H1 (cell line): Measurements from ENCODE around the gene KCNMB2. TPM values are rescaled to one million over a fixed set of nuclear protein-coding genes. Genes with fewer than 3 reads are reported as not detected.

Source experiments
- CTCF ChIA-PET: fragments of 300-600 bp; sonication (Branson Sonifier 250); formaldehyde crosslinking; loops from one replicate; lab custom pipeline; 2021; ENCODE audit not compliant: partially characterized antibody; lab: Charles Lee
- POLR2A ChIA-PET: fragments of 300-600 bp; sonication (Branson Sonifier 250); formaldehyde crosslinking; loops from one replicate; lab custom pipeline; 2021; ENCODE audit warnings: inconsistent platforms; ENCODE audit not compliant: partially characterized antibody; lab: Charles Lee
- DNase-seq, 2 experiments: peaks; one replicate each; pipeline versions ENCODE4 v3.0.0 to v3.0.0-alpha.2; 2010 to 2022; ENCODE audit warnings: low spot score in 2 of 2, low read depth in 1 of 2, mixed read lengths in 1 of 2
- FAIRE-seq: peaks from 2 replicates; lab custom pipeline; 2011; peaks lifted over from hg19 to GRCh38; lab: Jason Lieb, UNC
- H2AFZ ChIP-seq: 2 replicates; pipeline ENCODE4 v1.8.1; 2012; ENCODE audit warnings: low read length, inconsistent platforms
- H2AK5ac ChIP-seq: 2 replicates; pipeline ENCODE4 v1.6.1; 2013; ENCODE audit warnings: low read depth, low read length
- H2BK120ac ChIP-seq: replicated peaks from 2 replicates; pipeline ENCODE3; 2013; ENCODE audit warnings: low read depth, low read length, inconsistent platforms
- H2BK12ac ChIP-seq: 2 replicates; pipeline ENCODE4 v1.6.1; 2013; ENCODE audit warnings: low read depth, low read length
- H2BK15ac ChIP-seq: 2 replicates; pipeline ENCODE4 v1.6.1; 2013; ENCODE audit warnings: low read length
- H2BK20ac ChIP-seq: 2 replicates; pipeline ENCODE4 v1.6.1; 2013; ENCODE audit warnings: low read length
- H2BK5ac ChIP-seq: 2 replicates; pipeline ENCODE4 v1.6.1; 2013; ENCODE audit warnings: low read depth, low read length
- H3K14ac ChIP-seq: 2 replicates; pipeline ENCODE4 v1.6.1; 2013; ENCODE audit warnings: inconsistent platforms; ENCODE audit not compliant: insufficient read length
- H3K18ac ChIP-seq: 2 replicates; pipeline ENCODE4 v1.6.1; 2013; ENCODE audit warnings: low read length; ENCODE audit errors: extremely low read depth
- H3K23ac ChIP-seq: 2 replicates; pipeline ENCODE4 v1.6.1; 2013; ENCODE audit warnings: inconsistent platforms; ENCODE audit not compliant: insufficient read length
- H3K23me2 ChIP-seq: 2 replicates; pipeline ENCODE4 v1.6.1; 2013; ENCODE audit warnings: low read depth, low read length
- H3K27ac ChIP-seq: 2 replicates; pipeline ENCODE4 v1.6.1; 2011; ENCODE audit warnings: low read depth, low read length, inconsistent platforms
- H3K27me3 ChIP-seq, 4 experiments: replicated peaks in 1 of 4; 1 replicate in 1 of 4; 2 replicates in 3 of 4; pipeline versions ENCODE4 v1.6.1 to v1.8.1; 2011 to 2013; ENCODE audit warnings: low read length in 3 of 4, mild to moderate bottlenecking in 3 of 4, inconsistent platforms in 2 of 4, mixed read lengths in 2 of 4, moderate library complexity in 1 of 4; ENCODE audit not compliant: control insufficient read depth in 3 of 4, insufficient read depth in 3 of 4; ENCODE audit errors: extremely low read depth in 1 of 4
- H3K36me3 ChIP-seq, 4 experiments: 2 replicates each; pipeline versions ENCODE4 v1.6.1 to v1.8.1; 2011 to 2013; ENCODE audit warnings: mild to moderate bottlenecking in 4 of 4, low read length in 3 of 4, moderate library complexity in 2 of 4, control low read depth in 1 of 4, inconsistent platforms in 1 of 4; ENCODE audit not compliant: insufficient read depth in 4 of 4, control insufficient read depth in 2 of 4
- H3K4ac ChIP-seq: replicated peaks from 2 replicates; pipeline ENCODE3; 2013; ENCODE audit warnings: low read length, low read depth, mixed read lengths, inconsistent platforms; ENCODE audit not compliant: insufficient read length
- H3K4me1 ChIP-seq, 4 experiments: replicated peaks in 1 of 4; 1 replicate in 1 of 4; 2 replicates in 3 of 4; pipeline versions ENCODE4 v1.6.1 to v1.8.1; 2011 to 2013; ENCODE audit warnings: low read length in 3 of 4, inconsistent platforms in 2 of 4, mixed read lengths in 1 of 4; ENCODE audit not compliant: insufficient read depth in 4 of 4, control insufficient read depth in 3 of 4
- H3K4me2 ChIP-seq, 2 experiments: 2 replicates each; pipeline versions ENCODE4 v1.6.1 to v1.8.1; 2011 to 2013; ENCODE audit warnings: low read depth in 2 of 2, low read length in 2 of 2, control low read depth in 1 of 2, inconsistent platforms in 1 of 2, mild to moderate bottlenecking in 1 of 2; ENCODE audit not compliant: insufficient read depth in 1 of 2
- H3K4me3 ChIP-seq, 4 experiments: fragments of 200-600, 300-600 bp in 1 of 4; sonication (generic), shearing (Covaris generic), sonication (Bioruptor Twin) in 1 of 4; 2 replicates each; pipeline versions ENCODE4 v1.5.1 to v1.8.1; 2011 to 2016; ENCODE audit warnings: low read length in 4 of 4, low read depth in 3 of 4, control low read depth in 2 of 4, inconsistent platforms in 2 of 4, mild to moderate bottlenecking in 2 of 4, mixed read lengths in 1 of 4, moderate library complexity in 1 of 4; ENCODE audit not compliant: insufficient read depth in 2 of 4; ENCODE audit errors: extremely low read depth in 1 of 4
- H3K56ac ChIP-seq: replicated peaks from 2 replicates; pipeline ENCODE3; 2013; ENCODE audit warnings: low read depth, mild to moderate bottlenecking, mixed read lengths, low read length, inconsistent platforms; ENCODE audit not compliant: insufficient read length
- H3K79me1 ChIP-seq: 2 replicates; pipeline ENCODE4 v1.6.1; 2013; ENCODE audit warnings: low read depth, low read length, control low read depth
- H3K79me2 ChIP-seq, 2 experiments: 2 replicates each; pipeline versions ENCODE4 v1.6.1 to v1.8.1; 2012 to 2013; ENCODE audit warnings: low read length in 2 of 2, mild to moderate bottlenecking in 2 of 2, inconsistent platforms in 1 of 2; ENCODE audit not compliant: insufficient read depth in 2 of 2, control insufficient read depth in 1 of 2
- H3K9ac ChIP-seq, 4 experiments: replicated peaks in 1 of 4; 1 replicate in 1 of 4; 2 replicates in 3 of 4; pipeline versions ENCODE4 v1.6.1 to v1.8.1; 2011 to 2013; ENCODE audit warnings: low read depth in 3 of 4, low read length in 3 of 4, control low read depth in 2 of 4, mild to moderate bottlenecking in 2 of 4, moderate library complexity in 2 of 4, inconsistent platforms in 1 of 4; ENCODE audit errors: extremely low read depth in 1 of 4
- H3K9me3 ChIP-seq, 2 experiments: 2 replicates each; pipeline versions ENCODE4 v1.6.1 to v1.8.1; 2012 to 2013; ENCODE audit warnings: mild to moderate bottlenecking in 2 of 2, moderate library complexity in 2 of 2, control low read depth in 1 of 2, inconsistent platforms in 1 of 2, low read depth in 1 of 2, low read length in 1 of 2, mixed read lengths in 1 of 2; ENCODE audit not compliant: insufficient read depth in 2 of 2
- H4K20me1 ChIP-seq, 2 experiments: replicated peaks in 1 of 2; 2 replicates each; pipeline versions ENCODE3 to v1.8.1; 2011 to 2013; ENCODE audit warnings: inconsistent platforms in 2 of 2, low read length in 2 of 2, mild to moderate bottlenecking in 1 of 2; ENCODE audit not compliant: insufficient read depth in 2 of 2, control insufficient read depth in 1 of 2
- H4K5ac ChIP-seq: 2 replicates; pipeline ENCODE4 v1.6.1; 2013; ENCODE audit warnings: low read length, low read depth, mixed read lengths, inconsistent platforms; ENCODE audit not compliant: insufficient read length
- H4K8ac ChIP-seq: 2 replicates; pipeline ENCODE4 v1.8.0; 2013; ENCODE audit warnings: mild to moderate bottlenecking, moderate library complexity, low read length, inconsistent platforms; ENCODE audit not compliant: insufficient read depth; ENCODE audit errors: extremely low read depth
- H4K91ac ChIP-seq: replicated peaks from 2 replicates; pipeline ENCODE3; 2013; ENCODE audit warnings: low read length, mixed read lengths, inconsistent platforms; ENCODE audit not compliant: insufficient read length
- BACH1 ChIP-seq: IDR thresholded peaks from 2 replicates; pipeline ENCODE4 v1.6.1; 2012; ENCODE audit warnings: low read length, improper control_type of control experiment
- CHD1 ChIP-seq: IDR thresholded peaks from 2 replicates; pipeline ENCODE4 v1.6.1; 2012; ENCODE audit warnings: low read depth, low read length, improper control_type of control experiment
- CTBP2 ChIP-seq: IDR thresholded peaks from 2 replicates; pipeline ENCODE4 v1.7.0; 2011; ENCODE audit warnings: borderline replicate concordance, mild to moderate bottlenecking, moderate library complexity, mixed read lengths, low read length; ENCODE audit not compliant: insufficient read depth, insufficient read length
- EP300 ChIP-seq, 2 experiments: IDR thresholded peaks; 1 replicate in 1 of 2; 2 replicates in 1 of 2; pipeline ENCODE4 v1.6.1; 2011 to 2012; ENCODE audit warnings: low read depth in 2 of 2, low read length in 2 of 2, mild to moderate bottlenecking in 2 of 2, borderline replicate concordance in 1 of 2, inconsistent platforms in 1 of 2, moderate library complexity in 1 of 2
- HDAC2 ChIP-seq, 2 experiments: fragments of 300-600 bp in 1 of 2; sonication (generic) in 1 of 2; IDR thresholded peaks; 2 replicates each; pipeline ENCODE4 v1.6.1; 2011 to 2012; ENCODE audit warnings: low read depth in 2 of 2, low read length in 2 of 2, mild to moderate bottlenecking in 2 of 2, moderate library complexity in 2 of 2, borderline replicate concordance in 1 of 2, inconsistent platforms in 1 of 2
- JUND ChIP-seq: IDR thresholded peaks from 2 replicates; pipeline ENCODE4 v1.6.1; 2011; ENCODE audit warnings: mild to moderate bottlenecking, improper control_type of control experiment, low read length
- KDM5A ChIP-seq: fragments of 200-600 bp; IDR thresholded peaks from 2 replicates; pipeline ENCODE4 v1.7.1; 2012; ENCODE audit warnings: mild to moderate bottlenecking, low read length, inconsistent platforms, mixed read lengths
- MAFK ChIP-seq: IDR thresholded peaks from 2 replicates; pipeline ENCODE4 v1.6.1; 2012; ENCODE audit warnings: low read depth, mild to moderate bottlenecking, improper control_type of control experiment, low read length
- PHF8 ChIP-seq: fragments of 200-600 bp; sonication (generic); conservative IDR thresholded peaks from 2 replicates; pipeline ENCODE4 v1.7.1; 2012; ENCODE audit warnings: low read depth, mild to moderate bottlenecking, inconsistent platforms, low read length, moderate library complexity
- RAD21 ChIP-seq, 2 experiments: IDR thresholded peaks in 1 of 2; conservative IDR thresholded peaks in 1 of 2; 2 replicates each; pipeline ENCODE4 v1.6.1; 2011; ENCODE audit warnings: low read depth in 2 of 2, low read length in 2 of 2, improper control_type of control experiment in 1 of 2, inconsistent platforms in 1 of 2, mild to moderate bottlenecking in 1 of 2, moderate library complexity in 1 of 2
- TAF1 ChIP-seq: IDR thresholded peaks from 2 replicates; pipeline ENCODE4 v1.6.1; 2011; ENCODE audit warnings: mild to moderate bottlenecking, low read depth, low read length
- WGBS, 2 experiments: shearing (Covaris generic) in 1 of 2; methylation state at CpG; one replicate each; pipeline versions ENCODE4 v1.1.6 to v1.1.7; 2013 to 2015; ENCODE audit warnings: low lambda C conversion rate in 2 of 2, mixed read lengths in 2 of 2, inconsistent platforms in 1 of 2, low coverage in 1 of 2, missing lambda C conversion rate in 1 of 2; ENCODE audit not compliant: insufficient replicate concordance in 2 of 2, insufficient coverage in 1 of 2, insufficient read length in 1 of 2; ENCODE audit errors: extremely low coverage in 1 of 2, missing lambda C conversion rate in 1 of 2; 5-methylcytosine and 5-hydroxymethylcytosine counted together
- polyA plus RNA-seq, 7 experiments: library from polyadenylated mRNA; depleted of rRNA in 3 of 7; stranded (reverse) in 5 of 7; unstranded in 2 of 7; fragments of >200 nt in 5 of 7; fragments of 200-250 nt in 2 of 7; gene quantifications; 1 replicate in 5 of 7; 2 replicates in 1 of 7; 4 replicates in 1 of 7; pipeline versions ENCODE4 v1.2.1 to v1.2.3, GENCODE V29; 2011 to 2013; ENCODE audit warnings: missing spikeins in 2 of 7, mixed read lengths in 2 of 7
- total RNA-seq: library from RNA; stranded (reverse); fragmentation: NEBNext Ultra II Directional; extraction: Animal tissue kit (Norgen Biotek cat#: 25700); gene quantifications from 2 replicates; pipeline ENCODE4 v1.2.1, GENCODE V29; 2021
- TF ChIP-seq, protein P1 (sequence below): IDR thresholded peaks from 2 replicates; pipeline ENCODE4 v1.6.1; 2011; ENCODE audit warnings: low read length, improper control_type of control experiment

The KCNMB2 gene
- total and polyA plus RNA-seq, 2 of the 8 experiments (the other 6 are each of a cell fraction or from before 2014, with no cell fraction given) = not detected

GRCh38 chr3:178618896-178619295 lies 82.7 kb downstream of the KCNMB2 start:
- FAIRE-seq (no peak), DNase-seq (no peak)
- H3K9ac ChIP-seq = no peak overlapping the region
- no peak overlapping the region for H3K4me2 ChIP-seq
- H3K79me1 ChIP-seq = no peaks in the 10 kb centered on the region
- H2BK15ac ChIP-seq = no peak overlapping the region
- no peak overlapping the region for H2BK12ac ChIP-seq
- ChIA-PET CTCF (interaction anchor here (1.9 kb wide), 1 partner anchor 13 kb away, joined by 6 read pairs; no protein-coding TSS in a partner anchor), POLR2A (no interaction called here)
- no peak overlapping the region for H3K14ac ChIP-seq
- no peaks in the 10 kb centered on the region for H3K27me3 ChIP-seq
- no peak overlapping the region for H2BK120ac ChIP-seq
- no peaks in the 10 kb centered on the region for H3K79me2 ChIP-seq
- H2BK20ac ChIP-seq = no peak overlapping the region
- H3K4me1 ChIP-seq = no peaks in the 10 kb centered on the region
- H2BK5ac ChIP-seq = no peak overlapping the region
- H3K36me3 ChIP-seq = no peaks in the 10 kb centered on the region
- no peak overlapping the region for H3K4me3 ChIP-seq
- H3K4ac ChIP-seq = no peak overlapping the region
- H3K23ac ChIP-seq = no peak overlapping the region
- H3K23me2 ChIP-seq = no peaks in the 10 kb centered on the region
- no peak overlapping the region for H3K56ac ChIP-seq
- no peak overlapping the region for H4K91ac ChIP-seq
- no peak overlapping the region for H3K27ac ChIP-seq
- WGBS, 2 experiments = 97% methylated on average over 2 of the region's 2 CpGs; no CpG with 5 or more reads in 1 of the 2 experiments
- no peak overlapping the region for H4K5ac ChIP-seq
- H3K18ac ChIP-seq = no peak overlapping the region
- no peaks in the 10 kb centered on the region for H3K9me3 ChIP-seq
- H4K20me1 ChIP-seq = no peaks in the 10 kb centered on the region
- H2AFZ ChIP-seq = no peak overlapping the region
- H2AK5ac ChIP-seq = no peak overlapping the region
- no peak overlapping the region for H4K8ac ChIP-seq
- TF ChIP-seq CTBP2 = no peak
- no peak for TF ChIP-seq HDAC2 (IDR thresholded peaks at IDR 0.05; ENCODE audit: borderline replicate concordance in 1 of 2, low read depth in 2 of 2, low read length in 2 of 2)
- TF ChIP-seq, protein P1, sequence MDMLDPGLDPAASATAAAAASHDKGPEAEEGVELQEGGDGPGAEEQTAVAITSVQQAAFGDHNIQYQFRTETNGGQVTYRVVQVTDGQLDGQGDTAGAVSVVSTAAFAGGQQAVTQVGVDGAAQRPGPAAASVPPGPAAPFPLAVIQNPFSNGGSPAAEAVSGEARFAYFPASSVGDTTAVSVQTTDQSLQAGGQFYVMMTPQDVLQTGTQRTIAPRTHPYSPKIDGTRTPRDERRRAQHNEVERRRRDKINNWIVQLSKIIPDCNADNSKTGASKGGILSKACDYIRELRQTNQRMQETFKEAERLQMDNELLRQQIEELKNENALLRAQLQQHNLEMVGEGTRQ = no peak
- TF ChIP-seq TAF1 = no peak
- TF ChIP-seq MAFK = no peak
- no peak for TF ChIP-seq BACH1
- no peak for TF ChIP-seq JUND
- no peak for TF ChIP-seq EP300 (IDR thresholded peaks at IDR 0.05; ENCODE audit: borderline replicate concordance in 1 of 2, low read depth in 2 of 2, low read length in 2 of 2)
- TF ChIP-seq CHD1 = no peak
- no peak for TF ChIP-seq KDM5A
- no peak for TF ChIP-seq RAD21 (IDR thresholded peaks at IDR 0.05 in 1 of 2, conservative IDR thresholded peaks at IDR 0.05 in 1 of 2; ENCODE audit: low read depth in 2 of 2, low read length in 2 of 2)
- no peak for TF ChIP-seq PHF8
